Measurements from ENCODE around the gene SLBP. TPM values are rescaled to one million over a fixed set of nuclear protein-coding genes. Genes with fewer than 3 reads are reported as not detected.
"Not testable (repeated sequence)": the region's sequence is repeated elsewhere in the genome, so short reads cannot be mapped to it uniquely, and the experiment has no call there.

The SLBP gene
- polyA plus RNA-seq, 1 experiment: 36.9 TPM

DNA sequence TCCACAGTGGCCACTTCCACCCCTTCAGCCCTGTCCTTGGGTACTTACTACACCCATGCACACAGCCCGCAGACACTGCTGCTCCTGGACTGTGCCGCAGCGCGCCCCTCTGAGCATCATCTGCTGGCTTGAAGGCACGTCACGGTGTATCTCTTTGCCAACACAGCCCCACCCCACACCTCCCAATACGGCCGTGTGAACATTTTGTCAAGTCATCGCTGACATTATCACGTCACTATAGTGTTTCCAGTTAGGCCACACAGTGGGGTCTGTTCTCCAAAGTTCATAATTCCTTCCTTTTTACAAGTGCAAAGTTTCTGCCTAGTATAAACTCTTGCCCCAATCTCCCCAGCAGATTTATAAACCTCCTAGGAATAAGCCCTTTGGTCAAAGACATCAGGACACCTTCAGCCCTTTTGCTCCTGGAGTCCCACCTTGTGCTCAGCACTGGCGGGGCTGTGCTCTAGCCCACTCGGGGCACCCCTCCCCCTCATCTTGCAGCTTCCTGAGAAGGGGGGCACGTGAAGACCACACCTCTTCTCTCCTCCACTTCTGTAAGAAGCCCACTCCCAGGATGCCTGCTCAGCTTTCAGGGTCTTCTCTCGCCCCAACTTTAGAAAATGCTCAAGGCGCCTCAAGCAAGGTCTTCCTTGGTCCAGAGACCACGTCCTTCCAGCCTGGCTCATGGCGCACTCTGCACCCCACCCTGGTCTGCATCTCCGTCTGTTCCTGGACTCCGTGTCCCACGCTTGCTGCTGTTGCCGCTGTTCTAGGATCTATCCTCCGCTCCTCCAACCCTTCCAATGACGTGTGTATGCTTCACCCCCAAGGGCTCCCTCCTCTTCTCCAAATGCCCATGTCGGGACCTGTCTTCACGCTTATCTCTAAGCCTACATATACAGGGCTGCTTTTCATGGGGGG is 35.3 kb downstream of the SLBP start:
- TF ChIP-seq, protein P1, sequence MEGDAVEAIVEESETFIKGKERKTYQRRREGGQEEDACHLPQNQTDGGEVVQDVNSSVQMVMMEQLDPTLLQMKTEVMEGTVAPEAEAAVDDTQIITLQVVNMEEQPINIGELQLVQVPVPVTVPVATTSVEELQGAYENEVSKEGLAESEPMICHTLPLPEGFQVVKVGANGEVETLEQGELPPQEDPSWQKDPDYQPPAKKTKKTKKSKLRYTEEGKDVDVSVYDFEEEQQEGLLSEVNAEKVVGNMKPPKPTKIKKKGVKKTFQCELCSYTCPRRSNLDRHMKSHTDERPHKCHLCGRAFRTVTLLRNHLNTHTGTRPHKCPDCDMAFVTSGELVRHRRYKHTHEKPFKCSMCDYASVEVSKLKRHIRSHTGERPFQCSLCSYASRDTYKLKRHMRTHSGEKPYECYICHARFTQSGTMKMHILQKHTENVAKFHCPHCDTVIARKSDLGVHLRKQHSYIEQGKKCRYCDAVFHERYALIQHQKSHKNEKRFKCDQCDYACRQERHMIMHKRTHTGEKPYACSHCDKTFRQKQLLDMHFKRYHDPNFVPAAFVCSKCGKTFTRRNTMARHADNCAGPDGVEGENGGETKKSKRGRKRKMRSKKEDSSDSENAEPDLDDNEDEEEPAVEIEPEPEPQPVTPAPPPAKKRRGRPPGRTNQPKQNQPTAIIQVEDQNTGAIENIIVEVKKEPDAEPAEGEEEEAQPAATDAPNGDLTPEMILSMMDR (IDR thresholded peaks at IDR 0.05; ENCODE audit: insufficient read depth, low read depth, low read length): no peak
- no peak for DNase-seq (ENCODE audit: low read depth)
- no peaks in the 10 kb centered on the region for H3K27me3 ChIP-seq (ENCODE audit: control insufficient read depth, insufficient read depth, low read length)
- ChIA-PET POLR2A (no interaction called here), CTCF (interaction anchor here (1.3 kb wide), 1 partner anchor 29 kb away, joined by 3 read pairs; no protein-coding TSS in a partner anchor)
- H3K4me3 ChIP-seq (ENCODE audit: low read depth, low read length): no peak overlapping the region
- no peaks in the 10 kb centered on the region for H3K36me3 ChIP-seq (ENCODE audit: control insufficient read depth, insufficient read depth, low read length)

DNA sequence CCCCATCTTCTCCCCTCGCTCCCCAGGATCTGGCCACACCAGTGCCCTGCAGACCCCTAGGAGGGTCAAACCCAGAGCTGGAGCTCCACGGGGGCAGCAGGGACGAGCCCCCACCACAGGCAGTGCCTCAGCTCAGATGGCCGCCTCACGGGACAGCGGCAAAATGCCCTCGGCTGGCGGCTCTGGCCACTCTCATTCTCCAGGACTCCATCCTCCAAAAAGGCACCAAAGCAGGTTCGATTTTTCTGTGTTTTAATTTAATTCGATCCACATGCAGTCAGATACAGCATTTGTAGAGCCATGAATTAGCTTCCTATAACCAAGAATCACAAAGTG is 36.3 kb downstream of the SLBP start:
- no peak overlapping the region for H3K4me3 ChIP-seq (ENCODE audit: low read depth, low read length)
- DNase-seq (ENCODE audit: low read depth): no peak
- ChIA-PET CTCF (no interaction called here), POLR2A (no interaction called here)
- no peaks in the 10 kb centered on the region for H3K36me3 ChIP-seq (ENCODE audit: control insufficient read depth, insufficient read depth, low read length)
- TF ChIP-seq, protein P1 (IDR thresholded peaks at IDR 0.05; ENCODE audit: insufficient read depth, low read depth, low read length): no peak
- no peaks in the 10 kb centered on the region for H3K27me3 ChIP-seq (ENCODE audit: control insufficient read depth, insufficient read depth, low read length)

DNA sequence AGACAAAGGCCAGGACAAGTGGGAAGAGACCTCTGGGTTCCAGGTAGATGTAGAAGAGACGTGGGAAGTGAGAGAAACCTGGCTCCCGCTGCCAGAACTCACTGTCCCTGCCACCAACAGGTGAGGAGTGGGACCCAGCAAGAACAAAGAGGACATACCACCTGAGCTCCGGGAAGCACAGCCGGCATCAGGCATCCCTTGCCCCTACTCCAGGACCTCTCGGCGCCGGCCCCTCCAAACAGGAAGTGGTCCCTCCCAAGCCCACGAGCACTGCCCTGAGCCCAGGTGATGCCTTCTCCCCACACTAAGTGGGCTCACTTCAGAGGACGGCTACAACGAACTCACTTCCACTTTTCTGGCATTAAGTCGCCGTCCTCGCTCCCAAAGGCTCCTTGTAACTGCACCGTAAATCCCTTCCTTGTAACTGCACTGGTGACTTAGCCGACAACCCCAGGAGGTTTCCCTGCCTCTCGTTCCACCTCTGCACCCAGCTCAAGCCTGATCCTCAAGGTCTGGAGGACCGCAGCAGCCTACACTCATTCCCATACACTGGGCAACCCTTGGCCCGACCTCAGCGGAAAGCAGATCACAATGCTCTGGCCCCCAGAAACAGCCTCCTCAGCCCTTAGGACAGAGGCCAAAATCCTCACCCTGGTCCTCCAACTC is 36.9 kb downstream of the SLBP start:
- TF ChIP-seq, protein P1 (IDR thresholded peaks at IDR 0.05; ENCODE audit: insufficient read depth, low read depth, low read length): no peak
- no peak for DNase-seq (ENCODE audit: low read depth)
- Histone ChIP-seq H3K27me3 (ENCODE audit: control insufficient read depth, insufficient read depth, low read length) (no peaks in the 10 kb centered on the region), H3K4me3 (ENCODE audit: low read depth, low read length) (no peak overlapping the region), H3K36me3 (ENCODE audit: control insufficient read depth, insufficient read depth, low read length) (no peaks in the 10 kb centered on the region)
- ChIA-PET CTCF (no interaction called here), POLR2A (no interaction called here)

DNA sequence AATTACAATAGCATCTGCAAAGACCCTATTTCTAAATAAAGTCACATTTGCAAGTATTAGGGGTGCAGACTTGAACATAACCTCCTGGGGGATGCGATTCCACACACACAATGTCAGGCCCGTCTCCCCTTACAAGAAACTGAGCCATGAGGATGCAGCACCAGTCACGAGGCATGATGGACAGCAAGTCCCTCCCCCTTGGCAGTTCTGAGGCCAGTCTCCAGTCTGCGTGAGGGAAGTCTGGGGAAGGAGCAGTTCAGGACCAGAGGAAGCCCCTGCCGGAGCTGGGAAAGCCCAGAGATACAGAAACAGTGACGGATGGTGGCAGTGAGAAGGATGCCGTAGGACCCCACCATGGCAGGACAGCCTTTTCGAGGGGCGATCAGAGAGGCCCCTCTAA is 37.4 kb downstream of the SLBP start:
- no peak for DNase-seq (ENCODE audit: low read depth)
- TF ChIP-seq, protein P1 (IDR thresholded peaks at IDR 0.05; ENCODE audit: insufficient read depth, low read depth, low read length): no peak
- Histone ChIP-seq H3K4me3 (ENCODE audit: low read depth, low read length) (no peak overlapping the region), H3K36me3 (ENCODE audit: control insufficient read depth, insufficient read depth, low read length) (no peaks in the 10 kb centered on the region), H3K27me3 (ENCODE audit: control insufficient read depth, insufficient read depth, low read length) (no peaks in the 10 kb centered on the region)
- ChIA-PET POLR2A (no interaction called here), CTCF (no interaction called here)

GRCh38 chr4:1673671-1674070 is 38.4 kb downstream of the SLBP start:
- TF ChIP-seq, protein P1 (IDR thresholded peaks at IDR 0.05; ENCODE audit: insufficient read depth, low read depth, low read length): no peak
- H3K27me3 ChIP-seq (ENCODE audit: control insufficient read depth, insufficient read depth, low read length): no peaks in the 10 kb centered on the region
- ChIA-PET POLR2A (no interaction called here), CTCF (no interaction called here)
- H3K4me3 ChIP-seq (ENCODE audit: low read depth, low read length): no peak overlapping the region
- DNase-seq (ENCODE audit: low read depth): no peak
- H3K36me3 ChIP-seq (ENCODE audit: control insufficient read depth, insufficient read depth, low read length): no peaks in the 10 kb centered on the region

DNA sequence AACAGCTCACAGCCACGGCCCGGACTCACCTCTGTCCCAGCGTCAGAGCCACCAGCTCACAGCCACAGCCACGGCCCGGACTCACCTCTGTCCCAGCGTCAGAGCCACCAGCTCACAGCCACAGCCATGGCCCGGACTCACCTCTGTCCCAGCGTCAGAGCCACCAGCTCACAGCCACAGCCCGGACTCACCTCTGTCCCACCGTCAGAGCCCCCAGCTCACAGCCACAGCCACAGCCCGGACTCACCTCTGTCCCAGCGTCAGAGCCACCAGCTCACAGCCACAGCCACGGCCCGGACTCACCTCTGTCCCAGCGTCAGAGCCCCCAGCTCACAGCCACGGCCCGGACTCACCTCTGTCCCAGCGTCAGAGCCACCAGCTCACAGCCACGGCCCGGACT is 41.1 kb downstream of the SLBP start:
- H3K27me3 ChIP-seq (ENCODE audit: control insufficient read depth, insufficient read depth, low read length); POLR2A ChIA-PET; DNase-seq (ENCODE audit: low read depth); H3K36me3 ChIP-seq (ENCODE audit: control insufficient read depth, insufficient read depth, low read length); H3K4me3 ChIP-seq (ENCODE audit: low read depth, low read length): not testable (repeated sequence)
- CTCF ChIA-PET: interaction anchor here (0.6 to 1.3 kb wide), 2 partner anchors 42 to 488 kb away, joined by 4 read pairs; no protein-coding TSS in a partner anchor
